Brain pericyte (primary cell): Measurements from ENCODE around the gene HEXB.
"Not testable (repeated sequence)": the region's sequence is repeated elsewhere in the genome, so short reads cannot be mapped to it uniquely, and the experiment has no call there.

ENCODE experiments used
- DNase-seq: peaks from one replicate; pipeline ENCODE4 v3.0.0-alpha.2; 2012; ENCODE audit warnings: low read depth, low spot score

HEXB gene

DNA sequence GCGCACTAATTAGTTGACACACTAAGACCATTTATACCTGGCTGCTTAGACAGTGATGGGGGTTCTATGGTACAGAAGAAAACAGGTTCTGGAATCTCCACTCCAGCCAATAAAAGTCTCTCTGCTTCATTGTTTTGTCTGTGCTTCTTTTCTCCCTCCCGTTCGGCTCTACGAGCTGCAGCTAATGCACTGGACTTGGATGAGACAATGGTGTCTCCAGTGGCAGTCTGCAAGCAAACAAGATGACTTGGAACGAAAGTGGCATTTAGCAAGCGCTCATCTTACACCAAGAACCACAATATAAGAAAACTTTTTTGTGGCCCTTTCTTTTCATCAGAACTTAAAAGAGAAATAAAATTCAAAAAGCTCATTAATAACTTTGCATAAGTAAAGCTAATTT, 51.7 kb downstream of the HEXB start:
- DNase-seq: no peak

DNA sequence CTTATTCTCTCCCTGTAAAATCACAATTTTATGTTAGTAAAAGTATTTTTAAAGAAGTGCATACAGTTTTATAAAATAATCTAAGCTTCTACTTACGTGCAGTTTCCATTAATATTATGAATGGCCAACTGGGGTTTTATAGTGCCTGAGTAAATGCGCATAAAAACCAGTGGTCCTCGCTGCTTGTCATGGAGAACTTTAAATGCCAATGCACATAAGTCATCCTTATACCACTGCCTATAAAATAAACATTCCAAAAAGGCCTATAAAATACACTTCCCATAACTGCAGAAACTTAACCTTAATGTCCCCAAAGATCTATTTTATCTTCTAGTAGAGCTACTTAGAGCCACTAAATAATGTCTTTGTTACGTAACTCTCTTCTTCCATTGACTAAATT, 53.4 kb downstream of the HEXB start:
- DNase-seq: no peak

- not testable (repeated sequence) for DNase-seq
These were observed 63.7 kb downstream of the HEXB start for GRCh38 chr5:74748742-74749141.

DNA sequence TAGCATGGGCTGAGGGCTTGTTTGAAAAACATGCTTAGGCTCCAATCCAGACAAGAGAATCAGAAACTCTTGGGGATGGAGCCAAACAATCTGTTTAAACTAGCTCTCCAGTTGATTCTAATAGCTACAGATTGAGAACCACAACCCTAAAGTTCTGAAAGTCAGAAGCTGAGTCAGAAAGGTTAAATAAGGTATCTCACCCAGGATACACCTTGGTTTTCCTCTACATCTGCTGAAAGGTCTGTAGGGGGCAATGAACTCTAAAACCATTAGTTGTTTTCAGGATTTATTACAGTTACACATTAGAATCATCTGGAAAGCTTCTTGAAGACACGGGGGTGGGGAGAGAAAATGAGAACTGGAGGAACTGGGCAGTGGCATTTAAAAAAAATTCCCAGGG, 76.2 kb downstream of the HEXB start:
- no peak for DNase-seq

DNA sequence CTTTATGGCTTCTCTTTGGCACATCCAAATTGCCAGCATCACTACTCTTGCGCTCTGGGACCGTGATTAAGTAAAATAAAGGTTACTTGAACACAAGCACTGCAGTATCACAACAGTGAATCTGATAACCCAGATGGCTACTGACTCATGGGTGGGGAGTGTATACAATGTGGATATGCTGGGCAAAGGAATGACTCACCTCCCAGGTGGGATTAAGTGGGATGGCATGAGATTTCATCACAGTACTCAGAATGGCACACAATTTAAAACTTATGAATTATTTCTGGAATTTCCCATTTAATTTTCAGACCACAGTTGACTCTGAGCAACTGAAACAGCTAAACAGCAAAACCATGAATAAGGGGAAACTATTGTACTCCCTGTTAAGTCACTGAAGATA, 77.6 kb downstream of the HEXB start:
- DNase-seq: no peak

- no peak for DNase-seq
These were observed 78.5 kb downstream of the HEXB start for GRCh38 chr5:74763504-74763903.

DNA sequence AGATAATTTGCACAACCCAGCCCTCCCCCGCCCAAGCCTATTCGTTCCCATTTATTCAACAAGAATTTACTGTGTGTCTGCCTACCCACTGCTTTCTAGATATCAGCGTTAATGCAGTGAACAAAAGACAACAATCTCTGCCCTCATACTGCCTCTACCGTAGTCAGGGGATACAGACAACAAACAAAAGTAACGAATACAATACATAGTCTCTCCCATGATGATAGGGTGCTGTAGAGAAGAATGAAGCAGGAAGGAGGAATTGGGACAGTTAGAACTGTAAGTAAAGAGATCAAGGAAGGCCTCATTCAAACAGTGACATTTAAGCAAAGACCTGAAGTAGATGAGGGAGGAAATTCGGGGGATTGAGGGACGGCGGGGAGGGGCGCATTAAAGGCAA, 80.2 kb downstream of the HEXB start:
- no peak for DNase-seq

- no peak for DNase-seq
These were observed 80.9 kb downstream of the HEXB start for GRCh38 chr5:74765929-74766328.

DNA sequence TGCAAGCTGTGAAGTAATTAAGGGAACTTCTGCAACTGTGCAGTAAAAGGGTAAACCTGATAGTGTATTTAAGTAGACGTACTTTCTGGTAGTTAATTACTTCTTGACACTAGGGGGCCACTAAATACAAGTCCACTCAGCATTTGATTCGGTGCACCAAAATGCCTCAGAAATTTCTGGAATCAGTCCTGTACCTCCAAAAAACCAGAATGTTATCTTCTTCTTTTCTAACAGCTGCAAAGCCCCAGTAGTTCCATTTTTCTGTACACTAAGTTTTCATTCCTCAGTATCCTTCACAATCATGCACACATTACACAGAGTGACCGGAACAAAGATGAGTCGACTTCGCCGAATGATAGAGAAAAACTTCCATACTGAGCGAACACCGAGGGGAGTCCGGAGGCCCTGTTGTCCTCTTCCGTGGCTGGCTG, 81.4 kb downstream of the HEXB start:
- peak; percentile 1 for DNase-seq

DNA sequence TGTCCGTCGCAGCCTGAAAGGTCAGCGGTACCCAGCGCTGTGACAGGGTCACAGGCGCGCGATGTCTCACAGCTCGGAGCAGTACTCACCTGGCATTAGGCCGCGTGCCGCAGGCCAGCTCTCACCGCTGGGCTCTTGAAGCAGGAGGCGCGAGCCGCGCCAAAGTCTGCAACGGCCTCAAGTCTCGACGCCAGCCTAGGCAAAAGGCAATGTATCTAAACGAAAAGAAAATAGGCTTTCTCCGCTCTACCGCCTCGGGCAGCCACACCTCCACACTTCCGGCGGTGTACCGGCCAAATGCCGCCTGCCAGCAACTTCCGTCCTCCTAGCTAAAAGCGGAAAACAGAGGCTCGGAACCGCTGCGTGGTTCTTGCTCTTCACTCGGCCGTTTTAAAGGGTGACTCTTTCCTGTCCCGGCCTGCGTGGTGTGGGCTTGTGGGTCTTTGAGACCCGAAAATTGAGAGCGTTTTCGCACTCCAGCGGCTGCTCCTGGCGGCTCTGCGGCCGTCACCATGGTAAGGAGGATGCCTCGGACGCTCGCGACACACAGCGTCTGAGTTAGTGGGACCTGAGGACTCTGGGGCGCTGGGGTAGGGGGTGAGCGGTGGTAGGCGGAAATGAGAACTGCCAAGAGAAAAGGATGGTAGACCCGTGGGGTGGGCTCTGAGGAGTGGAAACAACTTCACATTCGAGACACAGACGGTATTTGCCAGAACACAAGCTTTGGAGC, 82.0 kb downstream of the HEXB start, which contains the start of the genes GFM2 and NSA2:
GFM2 (minus strand) TSS at position 269 of the 730 bp plus-strand sequence. CDS start 3,375 bp downstream, outside the sequence.
NSA2 (plus strand) TSS at position 401 of the 730 bp plus-strand sequence; CDS start at position 513, 112 bp downstream.
- DNase-seq: peak; percentile 83

DNA sequence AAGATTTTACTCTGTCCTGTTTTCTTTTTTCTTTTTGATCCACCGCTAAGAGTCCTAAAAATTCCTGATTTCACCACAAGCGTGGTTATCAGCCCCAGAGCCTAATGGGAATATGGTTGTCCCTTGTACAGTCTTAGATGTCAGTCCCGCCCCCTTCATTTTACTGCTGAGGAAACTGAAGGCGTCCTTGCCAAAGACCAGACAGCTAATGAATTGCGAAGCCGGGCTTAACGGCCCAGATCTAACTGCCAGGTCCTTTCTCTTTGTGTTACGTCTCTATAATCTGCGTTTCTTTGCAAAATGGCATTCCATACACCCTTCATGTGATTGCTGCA, 82.5 kb downstream of the HEXB start:
- DNase-seq: peak; percentile 10
